Inflammatory macrophage (primary cell): ENCODE measurements around the gene ZBTB16.

Experiments used
- DNase-seq, 2 donors: peaks; one replicate each; pipeline ENCODE4 v3.0.0-alpha.2; 2020 to 2022

Gene ZBTB16

DNA sequence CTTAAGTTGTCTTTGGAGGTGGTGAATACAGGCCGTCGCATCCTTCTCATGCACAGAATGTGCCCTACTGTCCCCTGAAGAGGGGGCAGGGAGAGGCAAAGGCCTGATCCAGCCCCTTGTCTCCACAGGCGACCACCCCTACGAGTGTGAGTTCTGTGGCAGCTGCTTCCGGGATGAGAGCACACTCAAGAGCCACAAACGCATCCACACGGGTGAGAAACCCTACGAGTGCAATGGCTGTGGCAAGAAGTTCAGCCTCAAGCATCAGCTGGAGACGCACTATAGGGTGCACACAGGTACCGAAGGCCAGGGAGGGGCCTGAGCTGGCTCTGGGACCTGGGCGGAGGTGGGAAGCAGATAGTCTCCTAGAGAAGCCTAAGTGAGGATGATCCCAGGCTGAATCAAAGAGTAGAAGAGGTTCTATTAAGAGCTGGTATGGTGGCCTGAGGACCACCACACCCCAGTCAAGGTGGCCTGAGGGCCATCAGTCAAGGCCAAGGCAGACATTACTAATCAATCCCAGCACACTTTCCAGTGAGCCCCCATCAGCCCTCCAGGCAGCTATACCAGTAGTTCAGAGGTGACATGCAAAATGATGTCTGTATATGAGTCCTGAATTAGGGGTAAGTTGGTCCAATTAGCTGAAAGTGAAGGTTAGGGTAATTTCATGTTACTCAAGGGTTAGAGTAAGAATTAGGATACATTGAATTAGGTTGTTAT lies 187.7 kb downstream of the ZBTB16 start:
- DNase-seq = no peak

DNA sequence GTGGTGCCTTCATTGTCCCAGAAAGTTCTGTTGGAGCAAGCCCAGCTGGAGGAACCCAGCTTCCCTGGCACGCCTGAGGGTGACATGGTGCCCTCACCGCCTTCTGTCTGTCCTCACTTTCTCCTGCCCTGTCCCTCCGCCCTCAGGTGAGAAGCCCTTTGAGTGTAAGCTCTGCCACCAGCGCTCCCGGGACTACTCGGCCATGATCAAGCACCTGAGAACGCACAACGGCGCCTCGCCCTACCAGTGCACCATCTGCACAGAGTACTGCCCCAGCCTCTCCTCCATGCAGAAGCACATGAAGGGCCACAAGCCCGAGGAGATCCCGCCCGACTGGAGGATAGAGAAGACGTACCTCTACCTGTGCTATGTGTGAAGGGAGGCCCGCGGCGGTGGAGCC lies 190.7 kb downstream of the ZBTB16 start:
- DNase-seq = no peak

DNA sequence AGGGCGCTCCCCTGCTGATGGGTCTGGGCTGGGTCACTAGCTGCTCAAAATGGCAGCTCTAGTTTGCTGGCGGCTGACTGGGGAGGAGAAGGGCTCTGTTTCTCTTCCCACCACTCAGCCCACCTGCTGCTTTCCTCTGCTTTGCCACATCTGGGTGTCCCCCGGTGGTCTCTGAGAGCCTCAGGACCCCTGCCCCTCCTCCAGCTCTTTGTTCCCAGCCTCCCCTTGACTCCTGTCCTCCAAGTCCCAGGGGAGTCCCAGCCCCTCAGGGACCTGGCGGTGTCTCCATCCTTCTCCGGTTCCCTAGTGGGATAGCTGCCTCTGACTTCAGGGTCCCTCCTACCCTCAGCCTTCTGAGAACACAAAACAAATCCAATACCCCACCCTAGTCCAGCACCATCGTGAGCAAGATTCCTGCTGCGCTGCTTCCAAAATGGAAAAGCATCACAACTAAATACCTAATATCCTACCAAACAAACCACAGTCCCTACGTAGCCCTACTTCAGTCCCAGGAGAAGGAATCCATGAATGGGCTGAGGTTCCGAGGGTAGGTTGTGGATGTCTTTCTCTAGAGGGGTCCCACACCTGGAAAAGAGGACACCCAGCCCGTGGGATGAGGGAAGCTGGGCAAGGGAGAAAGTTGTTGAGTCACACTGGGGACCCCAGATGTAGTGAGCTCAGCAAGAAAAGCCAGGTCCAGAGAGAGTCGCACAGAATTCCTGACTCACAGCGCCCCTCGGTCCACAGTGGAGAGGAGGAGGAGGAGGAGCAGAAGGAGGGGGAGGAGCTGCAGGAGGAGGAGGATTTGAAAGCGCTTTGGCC lies 191.7 kb downstream of the ZBTB16 start:
- DNase-seq = no peak

DNA sequence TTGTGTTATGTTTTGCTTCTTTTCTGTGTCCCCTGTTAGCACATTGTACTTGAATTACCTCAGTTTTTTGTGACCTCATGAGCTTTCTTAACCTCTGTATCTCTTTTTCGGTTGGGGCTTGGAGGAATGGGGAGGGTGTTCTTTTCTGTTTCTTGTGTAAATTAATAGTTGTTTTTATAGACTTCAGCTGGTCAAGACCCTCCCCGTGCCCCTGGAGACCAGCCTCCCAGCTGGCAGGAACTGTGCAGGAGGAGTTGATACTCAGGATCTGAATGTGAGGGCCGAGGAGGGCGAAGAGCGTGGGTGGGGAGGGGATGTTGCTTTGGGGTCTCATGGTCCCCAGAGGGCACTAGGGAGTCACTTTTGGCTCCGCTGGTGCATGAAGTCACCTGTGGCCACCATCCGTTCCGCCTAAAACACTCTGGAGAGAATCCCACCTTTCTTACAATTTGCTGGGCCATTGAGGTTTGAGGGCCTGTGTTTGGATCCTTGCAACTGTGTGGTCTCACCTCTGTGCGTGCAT lies 192.4 kb downstream of the ZBTB16 start:
- no peak for DNase-seq

DNA sequence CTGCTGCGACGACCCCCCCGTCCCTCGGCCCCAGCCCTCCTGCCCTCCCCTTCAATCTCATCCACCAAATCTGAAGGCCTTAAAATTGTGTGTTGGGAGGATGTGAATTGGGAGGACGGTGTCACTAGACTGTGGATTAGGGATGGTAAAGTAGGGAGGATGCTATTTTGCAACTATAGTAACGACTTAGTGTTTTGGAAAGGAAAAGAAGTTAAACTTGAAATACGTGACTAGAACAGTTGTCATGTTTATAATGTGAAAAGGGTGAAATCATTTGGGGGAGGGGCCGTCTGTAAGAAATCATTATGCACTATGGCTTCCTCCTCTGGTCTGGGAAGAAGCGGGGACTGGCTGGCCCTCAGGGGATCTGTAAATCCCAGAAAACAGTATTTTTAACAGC lies 193.3 kb downstream of the ZBTB16 start:
- no peak for DNase-seq

DNA sequence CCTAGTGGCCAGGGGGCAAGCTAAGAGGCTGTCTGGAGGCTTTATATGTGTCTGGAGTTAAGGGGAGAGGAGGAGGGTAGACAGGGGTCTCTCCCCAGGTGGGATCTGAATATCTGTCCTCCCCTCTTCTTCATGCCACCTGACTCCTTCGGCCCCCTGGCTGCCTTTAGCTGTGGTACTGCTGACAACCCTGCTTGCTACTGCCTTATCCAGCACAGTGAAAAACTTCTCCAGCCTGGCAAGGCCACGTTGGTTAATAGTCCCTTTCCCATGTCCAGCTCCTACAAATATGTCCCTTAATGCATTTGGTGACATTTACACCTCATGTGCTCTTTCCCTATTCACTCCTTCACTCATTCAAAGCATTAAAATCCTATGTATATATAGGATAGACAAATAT lies 194.3 kb downstream of the ZBTB16 start:
- no peak for DNase-seq

DNA sequence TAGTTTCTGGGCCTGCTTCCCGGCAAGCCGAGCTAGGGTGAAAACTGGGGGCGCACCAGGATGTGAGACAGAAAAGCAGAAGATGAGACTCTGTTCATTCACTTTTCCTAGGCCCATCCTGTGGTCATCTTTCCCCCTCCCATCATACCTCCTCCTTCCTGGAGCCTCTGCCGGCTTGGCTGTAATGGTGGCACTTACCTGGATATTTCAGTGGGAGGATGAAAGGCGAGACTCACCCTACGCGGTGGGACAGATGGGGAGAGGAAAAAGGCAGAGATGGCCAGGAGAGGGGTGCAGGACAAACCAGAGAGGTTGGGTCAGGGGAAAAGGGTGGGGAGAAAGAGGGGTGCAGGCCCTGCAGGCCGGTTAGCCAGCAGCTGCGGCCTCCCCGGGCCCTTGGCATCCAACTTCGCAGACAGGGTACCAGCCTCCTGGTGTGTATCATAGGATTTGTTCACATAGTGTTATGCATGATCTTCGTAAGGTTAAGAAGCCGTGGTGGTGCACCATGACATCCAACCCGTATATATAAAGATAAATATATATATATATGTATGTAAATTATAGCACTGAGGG lies 195.1 kb downstream of the ZBTB16 start:
- no peak for DNase-seq

DNA sequence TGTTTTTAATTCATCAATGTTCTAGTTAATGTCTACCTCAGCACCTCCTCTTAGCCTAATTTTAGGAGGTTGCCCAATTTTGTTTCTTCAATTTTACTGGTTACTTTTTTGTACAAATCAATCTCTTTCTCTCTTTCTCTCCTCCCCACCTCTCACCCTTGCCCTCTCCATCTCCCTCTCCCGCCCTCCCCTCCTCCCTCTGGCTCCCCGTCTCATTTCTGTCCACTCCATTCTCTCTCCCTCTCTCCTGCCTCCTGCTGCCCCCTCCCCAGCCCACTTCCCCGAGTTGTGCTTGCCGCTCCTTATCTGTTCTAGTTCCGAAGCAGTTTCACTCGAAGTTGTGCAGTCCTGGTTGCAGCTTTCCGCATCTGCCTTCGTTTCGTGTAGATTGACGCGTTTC lies 195.8 kb downstream of the ZBTB16 start:
- DNase-seq = no peak

DNA sequence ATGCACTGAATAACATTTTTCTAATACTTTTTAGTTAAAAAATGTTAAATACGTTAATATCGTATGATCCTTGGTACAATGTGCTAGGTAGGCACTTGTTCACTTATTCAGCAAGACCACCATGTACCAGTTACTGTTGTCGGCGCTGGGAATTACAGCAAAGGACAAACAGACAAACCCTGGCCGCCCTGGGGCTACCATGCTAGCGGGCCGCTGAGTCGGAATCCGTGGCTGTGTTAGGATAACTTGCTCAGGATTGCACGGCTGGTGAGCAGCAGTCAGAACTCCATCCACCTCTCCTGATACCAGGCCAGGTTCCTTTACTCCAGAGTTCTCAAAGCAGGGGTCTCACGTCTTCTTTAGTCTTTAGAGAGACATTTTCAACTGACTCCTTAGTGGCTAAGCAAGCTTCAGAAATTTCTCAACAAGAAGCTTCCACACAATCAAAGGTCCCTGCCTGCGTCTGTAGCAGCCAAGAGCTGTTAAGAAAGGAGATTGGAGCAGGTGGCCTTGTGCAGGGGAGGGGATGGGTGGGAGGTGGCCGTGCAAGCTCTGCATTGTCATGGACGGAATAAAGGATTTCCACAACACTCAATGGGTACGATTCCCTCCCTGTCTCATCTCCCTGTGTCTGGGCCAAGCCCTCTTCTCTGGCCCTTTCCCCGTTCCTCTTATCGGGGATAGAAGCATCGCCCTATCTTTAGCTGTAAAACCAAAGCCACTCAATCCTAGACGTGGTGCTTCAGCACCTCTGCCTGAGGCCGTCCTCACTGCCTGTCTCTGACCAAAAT lies 196.9 kb downstream of the ZBTB16 start:
- DNase-seq = no peak

DNA sequence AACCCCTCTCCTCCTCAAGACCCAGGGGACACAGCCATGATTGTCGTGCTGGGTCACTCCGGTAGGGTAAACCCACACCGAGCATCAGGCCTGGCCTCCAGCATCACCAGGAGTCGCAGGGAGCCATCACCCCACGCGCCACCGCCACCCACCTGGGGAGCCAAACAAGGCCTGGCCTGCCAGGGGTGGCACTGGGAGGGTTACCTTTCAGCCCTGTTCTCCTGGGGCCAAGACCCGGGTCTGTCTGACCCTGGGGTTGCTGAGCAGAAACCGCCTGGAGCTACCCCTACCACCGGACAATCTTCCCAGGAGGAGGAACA lies 197.4 kb downstream of the ZBTB16 start:
- no peak for DNase-seq

DNA sequence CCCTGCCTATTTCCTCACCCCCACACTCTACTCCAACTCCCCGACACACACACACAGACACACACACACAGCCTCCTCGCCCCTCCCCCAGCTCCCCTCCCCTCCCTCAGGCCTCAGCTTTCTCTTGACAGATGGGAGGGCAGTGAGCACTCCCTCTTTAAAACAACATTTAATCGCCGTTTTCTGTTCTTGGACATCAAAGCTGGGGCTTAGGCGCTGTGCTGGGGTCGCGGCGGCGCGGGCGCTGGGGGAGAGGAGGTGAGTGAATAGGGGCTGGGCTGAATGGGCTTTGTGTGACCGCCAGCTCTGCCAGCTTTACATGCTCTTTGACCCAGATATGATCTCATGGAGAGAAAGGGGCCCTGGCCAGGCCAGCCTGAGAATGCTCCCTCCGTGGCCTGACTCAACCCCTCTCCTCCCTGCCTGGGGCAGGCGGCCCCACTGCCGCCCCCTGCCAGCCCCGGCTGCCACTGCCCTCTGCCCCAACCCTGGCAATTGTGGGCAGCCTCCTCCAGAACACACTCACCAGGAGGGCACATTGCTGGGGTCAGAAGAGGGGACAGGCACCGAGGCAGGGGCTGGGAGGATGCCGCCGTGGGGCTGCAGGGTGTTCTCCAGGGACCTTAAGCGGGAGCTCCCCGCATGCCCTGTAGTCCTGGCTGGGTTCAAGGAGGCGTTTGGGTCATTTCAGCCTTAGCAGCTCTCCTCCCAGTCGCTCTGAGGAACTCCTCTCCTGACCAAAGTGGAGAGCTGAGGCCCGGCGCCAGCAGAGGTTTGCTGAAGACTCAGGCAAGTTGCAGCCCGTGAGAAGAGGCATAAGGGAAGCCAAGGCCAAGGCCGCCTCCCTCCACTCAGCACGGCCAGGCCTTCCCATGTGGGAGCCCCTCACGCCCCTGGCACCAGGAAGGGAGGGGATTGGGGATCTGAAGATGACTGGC lies 198.4 kb downstream of the ZBTB16 start:
- DNase-seq = no peak

DNA sequence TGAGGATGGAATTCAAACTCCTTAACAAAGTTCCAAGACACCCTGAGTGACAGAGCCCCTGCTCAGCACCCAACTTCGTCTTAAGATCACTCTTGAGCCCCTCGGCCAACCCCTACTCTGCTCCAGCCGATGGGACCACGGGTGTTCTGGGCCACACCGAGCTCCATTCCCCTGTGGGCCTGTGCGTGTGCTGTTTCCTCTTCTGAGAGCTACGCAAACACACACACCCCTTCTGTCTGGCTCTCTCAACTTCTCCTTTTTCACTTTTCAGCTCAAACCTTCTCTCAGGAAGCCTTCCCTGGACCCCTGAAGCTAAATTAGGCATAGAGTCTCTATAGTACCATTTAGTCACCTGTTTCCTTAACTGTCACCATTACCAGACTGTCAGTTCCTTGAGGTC lies 199.2 kb downstream of the ZBTB16 start:
- peak; percentile 41 to 43 for DNase-seq

DNA sequence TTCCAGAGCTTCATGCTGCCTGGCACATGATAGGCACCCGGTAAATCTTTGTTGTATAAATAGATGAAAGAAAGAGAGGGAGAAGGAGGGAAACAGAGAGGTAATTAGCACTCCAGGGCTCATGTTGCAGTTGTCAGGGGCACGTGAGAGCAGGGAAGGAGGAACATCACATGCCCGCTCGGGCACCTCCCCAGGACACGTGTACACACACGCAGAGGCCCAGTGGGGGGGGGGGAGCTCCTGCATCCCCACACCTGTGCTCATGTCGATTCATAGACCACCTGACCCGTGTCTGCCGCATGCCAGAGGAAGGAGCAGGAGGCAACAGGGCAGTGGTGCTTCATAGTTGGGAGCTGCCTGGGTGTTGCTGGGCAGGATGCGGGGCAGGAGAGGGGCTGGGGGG lies 199.6 kb downstream of the ZBTB16 start:
- peak in 1 of 2 donors; percentile 6 for DNase-seq

DNA sequence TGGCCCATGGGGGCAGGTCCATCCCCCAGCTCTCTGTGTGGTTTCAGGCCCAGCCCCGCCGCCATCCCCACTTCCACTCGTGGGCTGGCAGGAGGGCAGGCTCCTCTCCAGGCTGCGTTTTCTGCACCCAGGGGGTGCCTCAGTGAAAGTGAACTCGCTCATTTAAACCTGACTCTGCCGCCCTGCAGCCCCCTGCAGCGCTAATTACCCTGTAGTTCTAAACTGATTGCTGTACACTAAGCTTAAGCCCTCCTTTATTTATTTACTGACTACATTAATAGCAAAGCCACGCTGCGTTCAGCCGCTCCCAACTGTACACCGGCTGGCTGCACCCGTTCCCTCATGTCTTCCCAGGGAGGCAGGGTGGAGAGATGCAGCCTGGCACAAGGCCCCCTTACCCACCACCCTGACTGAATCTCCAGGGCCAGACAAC lies 200.1 kb downstream of the ZBTB16 start:
- no peak for DNase-seq

DNA sequence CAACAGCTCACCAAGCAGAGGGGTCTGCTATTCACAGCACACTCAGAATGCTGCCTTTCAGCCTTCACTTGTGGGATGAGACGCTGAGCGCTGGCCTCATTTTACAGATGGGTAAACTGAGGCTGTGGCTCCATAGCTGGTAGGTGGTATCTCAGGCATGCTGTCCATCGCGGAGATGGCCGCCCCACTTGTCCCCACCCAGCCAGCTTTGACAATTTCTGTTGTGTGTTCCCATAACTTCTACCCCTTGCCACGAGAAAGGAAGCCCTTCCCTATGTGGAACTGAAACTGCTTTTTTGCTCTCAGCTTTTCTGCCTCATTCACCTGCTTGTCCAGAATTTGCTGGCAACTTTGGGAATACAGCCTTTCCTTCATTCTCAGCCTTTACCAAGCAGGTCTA lies 200.6 kb downstream of the ZBTB16 start:
- DNase-seq = no peak

DNA sequence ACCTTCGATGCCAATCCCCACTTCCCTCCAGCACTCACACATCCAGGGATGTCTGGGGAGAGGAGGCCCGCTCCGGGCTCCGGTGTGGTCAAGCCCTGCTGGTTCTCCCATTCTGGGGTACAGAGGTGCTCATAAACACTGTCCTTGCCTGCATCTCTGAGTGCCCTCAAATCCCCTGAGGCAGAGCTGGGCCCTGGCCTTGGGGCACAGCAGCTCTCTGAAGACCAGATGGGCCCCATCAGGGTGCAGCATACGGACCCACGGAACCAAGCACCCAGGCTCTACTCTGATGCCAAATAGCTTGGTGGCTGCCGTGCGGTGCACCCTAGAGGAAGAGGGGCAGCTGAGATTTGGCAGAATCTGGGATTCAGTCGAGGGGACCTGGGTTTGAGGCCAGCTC lies 201.0 kb downstream of the ZBTB16 start:
- DNase-seq = no peak

DNA sequence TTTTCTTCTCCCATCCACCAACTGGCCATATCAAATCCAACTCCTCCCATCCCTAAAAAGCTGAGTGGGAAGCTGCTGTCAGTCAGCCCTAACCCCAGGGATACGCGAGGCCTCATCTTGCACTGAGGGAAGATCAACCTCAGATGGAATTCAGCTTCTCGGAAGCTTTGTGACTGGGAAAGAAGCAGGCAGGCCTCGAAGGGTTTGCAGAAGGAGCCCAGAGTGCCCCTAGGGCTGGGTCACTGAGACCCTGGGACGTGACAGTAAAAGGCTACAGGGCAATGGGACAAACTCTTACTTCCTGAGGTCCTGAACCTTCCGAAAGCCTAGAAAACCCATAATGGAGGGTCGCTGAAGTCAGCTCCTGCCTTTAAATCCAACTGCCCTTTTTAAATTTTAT lies 202.3 kb downstream of the ZBTB16 start:
- DNase-seq = no peak

DNA sequence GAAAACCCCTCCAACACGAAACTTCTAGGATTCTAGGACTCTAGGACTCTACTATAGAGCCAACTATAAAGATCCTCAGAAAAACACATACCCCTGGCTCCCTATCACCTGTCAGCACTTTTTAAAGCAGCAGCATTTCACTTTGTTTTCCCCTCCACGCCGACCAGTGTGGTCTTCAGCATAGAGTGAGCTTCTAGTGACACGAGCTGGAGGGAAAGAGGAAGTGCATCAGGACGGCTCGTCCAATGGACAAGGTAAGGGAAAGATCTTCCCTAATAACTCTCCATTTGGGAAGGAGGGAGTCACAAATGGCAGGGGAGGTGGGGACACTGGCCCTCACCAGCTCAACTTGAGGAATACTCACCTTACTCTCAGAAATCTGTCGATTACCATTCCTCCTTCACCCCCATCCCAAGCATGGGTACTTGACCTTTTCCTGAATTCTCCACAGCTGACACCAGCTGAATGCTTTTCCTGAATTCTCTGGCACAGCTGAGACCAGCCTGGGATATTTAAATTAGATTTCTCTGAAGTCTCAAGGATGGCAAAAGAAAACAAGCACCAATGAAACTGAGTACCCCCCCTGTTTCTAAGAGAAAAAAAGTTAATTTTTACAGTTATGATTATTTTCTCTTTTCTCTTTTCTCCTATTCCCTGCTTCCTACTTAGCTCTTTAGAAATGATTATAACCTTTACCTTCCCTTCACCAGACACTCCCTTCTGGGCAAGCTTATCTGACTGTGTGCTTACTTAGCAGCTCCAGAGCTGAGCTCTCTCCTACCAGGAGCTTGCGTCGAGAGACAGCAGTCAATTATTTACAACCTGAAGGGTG lies 203.4 kb downstream of the ZBTB16 start:
- peak in 1 of 2 donors; percentile 26 for DNase-seq

DNA sequence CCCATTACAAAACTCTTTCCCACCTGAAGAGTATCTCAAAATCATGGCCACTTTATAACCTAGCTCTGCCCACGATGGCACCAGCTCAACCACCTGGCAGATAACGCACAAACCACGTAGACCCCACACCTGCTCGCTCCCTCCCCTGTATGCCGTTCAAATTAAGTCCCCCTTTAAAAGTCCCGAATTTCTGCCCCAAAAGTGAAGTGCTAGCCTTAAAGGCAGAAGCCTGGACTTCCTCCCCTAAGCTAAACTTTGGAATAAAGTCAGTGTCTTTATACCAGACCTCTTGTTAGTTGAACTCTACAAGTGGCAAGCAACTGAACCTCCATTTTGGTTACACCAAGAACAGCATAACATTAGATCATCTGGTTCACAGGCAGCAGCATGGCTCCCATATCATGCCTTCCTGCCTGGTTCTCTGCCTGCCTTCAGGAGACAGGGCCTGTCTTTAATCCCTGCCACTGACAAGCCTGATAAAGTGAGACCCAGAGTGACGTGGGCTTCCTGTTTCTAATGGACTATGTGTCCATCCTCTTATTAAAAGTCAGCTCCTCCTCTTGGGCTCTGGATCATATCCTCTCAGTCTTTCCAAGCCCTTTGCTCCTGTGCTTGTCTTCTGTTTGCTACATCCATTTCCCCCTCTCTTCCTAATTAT lies 204.1 kb downstream of the ZBTB16 start:
- DNase-seq = no peak

DNA sequence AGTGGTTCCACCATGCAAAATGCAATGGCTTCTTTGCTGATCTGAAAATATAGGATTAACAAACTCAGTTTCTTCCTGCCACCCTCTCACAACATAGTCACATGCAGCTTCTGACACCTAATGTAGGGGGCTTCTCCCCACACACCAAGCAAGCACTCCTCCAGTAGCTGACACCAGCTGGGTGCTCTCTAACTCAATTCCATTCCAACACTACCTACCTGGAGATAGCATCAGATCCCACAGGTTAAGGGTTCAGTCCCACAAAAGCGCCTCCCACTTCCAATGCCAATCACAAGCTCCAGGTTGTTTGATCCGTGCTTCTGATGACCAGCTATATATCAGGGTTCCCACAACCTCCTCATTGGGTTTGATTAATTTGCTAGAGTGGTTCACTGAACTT lies 204.9 kb downstream of the ZBTB16 start:
- no peak for DNase-seq
